GM12873 (cell line): ENCODE data around the gene SLC25A29.

Source experiments
- CTCF ChIP-seq: IDR thresholded peaks from 2 replicates; pipeline ENCODE4 v1.5.1; 2012; ENCODE audit warnings: low read depth, mild to moderate bottlenecking, moderate library complexity, low read length, control low read depth; ENCODE audit not compliant: insufficient read depth; ENCODE audit errors: missing control alignments

Gene SLC25A29

GRCh38 chr14:100328495-100329163 is 22.4 kb upstream of the SLC25A29 start:
- no peak for TF ChIP-seq CTCF

GRCh38 chr14:100327128-100327527 is 20.9 kb upstream of the SLC25A29 start:
- TF ChIP-seq CTCF = no peak

GRCh38 chr14:100325958-100326357 is 19.7 kb upstream of the SLC25A29 start:
- no peak for TF ChIP-seq CTCF

GRCh38 chr14:100325231-100325632 is 19.0 kb upstream of the SLC25A29 start:
- no peak for TF ChIP-seq CTCF

GRCh38 chr14:100323942-100324307 is 17.7 kb upstream of the SLC25A29 start:
- no peak for TF ChIP-seq CTCF

- TF ChIP-seq CTCF = no peak
Measured at GRCh38 chr14:100323121-100323941, 17.1 kb upstream of the SLC25A29 start, which contains the start of gene SLC25A47. Gene SLC25A47 (plus strand): TSS chr14:100323339. CDS start chr14:100323415, 76 bp downstream.

- TF ChIP-seq CTCF = no peak
Measured at GRCh38 chr14:100322138-100322957, 16.1 kb upstream of the SLC25A29 start.
